KMS-11 (cell line): Measurements from ENCODE around the gene C1orf185.

Experiments
- H2AFZ ChIP-seq: fragments of 200-600 bp; sonication (generic); 2 replicates; pipeline ENCODE4 v1.6.1; 2016; ENCODE audit warnings: antibody characterized with exemption, mixed run types, low read depth
- H3K27ac ChIP-seq: fragments of 200-600 bp; sonication (generic); 2 replicates; pipeline ENCODE4 v1.6.1; 2016; ENCODE audit warnings: mild to moderate bottlenecking, mixed run types
- H3K27me3 ChIP-seq: fragments of 200-600 bp; sonication (generic); 2 replicates; pipeline ENCODE4 v1.6.1; 2017; ENCODE audit warnings: mild to moderate bottlenecking, low read depth, mixed run types, moderate library complexity; ENCODE audit not compliant: insufficient read depth
- H3K36me3 ChIP-seq: fragments of 200-600 bp; sonication (generic); 2 replicates; pipeline ENCODE4 v1.6.1; 2017; ENCODE audit warnings: mild to moderate bottlenecking, mixed run types; ENCODE audit not compliant: insufficient read depth
- H3K4me1 ChIP-seq: fragments of 200-600 bp; sonication (generic); 2 replicates; pipeline ENCODE4 v1.6.1; 2016; ENCODE audit warnings: mild to moderate bottlenecking, low read depth, mixed run types; ENCODE audit not compliant: poor library complexity, severe bottlenecking
- H3K4me2 ChIP-seq: fragments of 200-600 bp; sonication (generic); 2 replicates; pipeline ENCODE4 v1.7.0; 2016; ENCODE audit warnings: mild to moderate bottlenecking, mixed run types
- H3K4me3 ChIP-seq: fragments of 200-600 bp; sonication (generic); IDR thresholded peaks from 2 replicates; pipeline ENCODE4 v1.6.1; 2017; ENCODE audit warnings: low read depth, low read length, mixed read lengths; ENCODE audit not compliant: insufficient read depth
- H3K79me2 ChIP-seq: fragments of 200-600 bp; sonication (generic); 2 replicates; pipeline ENCODE4 v1.6.1; 2016; ENCODE audit warnings: low read depth, mixed run types; ENCODE audit not compliant: insufficient read depth
- H3K9ac ChIP-seq: fragments of 200-600 bp; sonication (generic); 2 replicates; pipeline ENCODE4 v1.6.1; 2016; ENCODE audit warnings: mild to moderate bottlenecking, mixed run types
- H4K20me1 ChIP-seq: fragments of 200-600 bp; sonication (generic); 2 replicates; pipeline ENCODE4 v1.6.1; 2016; ENCODE audit warnings: mild to moderate bottlenecking, mixed run types; ENCODE audit not compliant: insufficient read depth
- CTCF ChIP-seq: fragments of 200-600 bp; sonication (generic); conservative IDR thresholded peaks from 2 replicates; pipeline ENCODE4 v1.6.1; 2017; ENCODE audit warnings: low read depth, mild to moderate bottlenecking, antibody characterized with exemption, low read length, moderate library complexity, mixed read lengths

C1orf185 gene

GRCh38 chr1:51093581-51093980, 8.4 kb upstream of the C1orf185 start:
- Histone ChIP-seq H3K79me2 (no peaks in the 10 kb centered on the region), H3K4me2 (no peak overlapping the region; the same call in 1 of the 2 replicates), H3K27me3 (no peaks in the 10 kb centered on the region), H3K27ac (no peak overlapping the region), H2AFZ (no peak overlapping the region), H3K4me1 (peaks cover 17% of the 10 kb centered on the region), H3K9ac (no peak overlapping the region), H3K36me3 (no peaks in the 10 kb centered on the region), H3K4me3 (no peak overlapping the region), H4K20me1 (no peaks in the 10 kb centered on the region)
- TF ChIP-seq CTCF, result no peak

- Histone ChIP-seq H3K4me2 (no peak overlapping the region), H3K27ac (no peak overlapping the region), H3K9ac (no peak overlapping the region), H2AFZ (no peak overlapping the region), H3K4me1 (peaks cover 33% of the 10 kb centered on the region), H4K20me1 (no peaks in the 10 kb centered on the region), H3K36me3 (no peaks in the 10 kb centered on the region), H3K27me3 (no peaks in the 10 kb centered on the region), H3K4me3 (no peak overlapping the region), H3K79me2 (no peaks in the 10 kb centered on the region)
- no peak for TF ChIP-seq CTCF
These were observed 4.9 kb upstream of the C1orf185 start for GRCh38 chr1:51097171-51097570.

GRCh38 chr1:51100264-51100880, 1.7 kb upstream of the C1orf185 start:
- no peak for TF ChIP-seq CTCF
- Histone ChIP-seq H3K4me3 (no peak overlapping the region), H3K36me3 (no peaks in the 10 kb centered on the region), H3K4me2 (peak overlapping the region; percentile 42; the same call in 1 of the 2 replicates), H3K27ac (peak overlapping the region; percentile 77), H2AFZ (no peak overlapping the region), H3K27me3 (no peaks in the 10 kb centered on the region), H4K20me1 (no peaks in the 10 kb centered on the region), H3K9ac (no peak overlapping the region), H3K4me1 (peaks cover 16% of the 10 kb centered on the region), H3K79me2 (no peaks in the 10 kb centered on the region)

GRCh38 chr1:51114137-51114536, 12.1 kb downstream of the C1orf185 start:
- Histone ChIP-seq H2AFZ (no peak overlapping the region), H3K36me3 (no peaks in the 10 kb centered on the region), H3K79me2 (no peaks in the 10 kb centered on the region), H3K9ac (no peak overlapping the region), H3K4me3 (no peak overlapping the region), H3K4me2 (no peak overlapping the region), H4K20me1 (no peaks in the 10 kb centered on the region), H3K27me3 (no peaks in the 10 kb centered on the region), H3K27ac (no peak overlapping the region), H3K4me1 (no peaks in the 10 kb centered on the region)
- no peak for TF ChIP-seq CTCF
